OCI-LY3 (cell line): ENCODE data around the gene RABL2B.
"Not testable (repeated sequence)": the region's sequence is repeated elsewhere in the genome, so short reads cannot be mapped to it uniquely, and the experiment has no call there.

Experiments
- CTCF ChIP-seq: fragments of 200-600, 300-600 bp; sonication (generic); IDR thresholded peaks from 2 replicates; pipeline ENCODE4 v1.5.1; 2014; ENCODE audit warnings: antibody characterized with exemption, low read length, low read depth
- EZH2phosphoT487 ChIP-seq: fragments of 200-600 bp; shearing (Covaris generic); IDR thresholded peaks from 2 replicates; pipeline ENCODE4 v1.6.1; 2018; ENCODE audit warnings: antibody characterized with exemption, mixed run types, low read depth

GRCh38 chr22:50761829-50762228 is 21.6 kb downstream of the RABL2B start:
- not testable (repeated sequence) for TF ChIP-seq CTCF, EZH2phosphoT487
